GM23338 (cell line): Measurements from ENCODE around the gene SLC2A13. TPM values are rescaled to one million over a fixed set of nuclear protein-coding genes. Genes with fewer than 3 reads are reported as not detected.

ENCODE experiments used
- ATAC-seq: fragments of 200-7000 bp; cut with Tn5 transposase; 3 replicates; pipeline ENCODE4 v1.9.1; 2020
- DNase-seq: peaks from one replicate; pipeline ENCODE4 v3.0.0-alpha.2; 2015; ENCODE audit warnings: low spot score
- H2AFZ ChIP-seq: fragments of 200-600 bp; sonication (generic); 2 replicates; pipeline ENCODE4 v1.8.0; 2016; ENCODE audit warnings: antibody characterized with exemption, mild to moderate bottlenecking, moderate library complexity
- H3F3A ChIP-seq: fragments of 200-600 bp; sonication (generic); replicated peaks from 2 replicates; pipeline ENCODE4 v1.8.0; 2017; ENCODE audit warnings: antibody characterized with exemption, mixed run types, low read depth
- H3K27ac ChIP-seq: fragments of 200-600 bp; sonication (generic); 2 replicates; pipeline ENCODE4 v1.6.1; 2016; ENCODE audit warnings: low read depth
- H3K27me3 ChIP-seq: fragments of 200-600 bp; sonication (generic); 2 replicates; pipeline ENCODE4 v1.8.0; 2016; ENCODE audit warnings: mild to moderate bottlenecking, mixed run types, moderate library complexity; ENCODE audit not compliant: insufficient read depth
- H3K36me3 ChIP-seq: fragments of 200-600 bp; sonication (generic); 2 replicates; pipeline ENCODE4 v1.8.0; 2016; ENCODE audit warnings: mild to moderate bottlenecking; ENCODE audit not compliant: insufficient read depth
- H3K4me1 ChIP-seq: fragments of 200-600 bp; sonication (generic); 2 replicates; pipeline ENCODE4 v1.8.0; 2016; ENCODE audit warnings: mild to moderate bottlenecking, moderate library complexity; ENCODE audit not compliant: insufficient read depth
- H3K4me2 ChIP-seq: fragments of 200-600 bp; sonication (generic); 2 replicates; pipeline ENCODE4 v1.7.1; 2017; ENCODE audit warnings: mixed run types
- H3K4me3 ChIP-seq: fragments of 200-600 bp; sonication (generic); 2 replicates; pipeline ENCODE4 v1.6.1; 2016; ENCODE audit warnings: mixed run types
- H3K79me2 ChIP-seq: fragments of 200-600 bp; sonication (generic); replicated peaks from 2 replicates; pipeline ENCODE4 v1.8.0; 2017; ENCODE audit warnings: mild to moderate bottlenecking; ENCODE audit not compliant: insufficient read depth
- H3K9me2 ChIP-seq: fragments of 200-600 bp; sonication (generic); 2 replicates; pipeline ENCODE4 v1.8.0; 2017; ENCODE audit not compliant: insufficient read depth
- H4K20me1 ChIP-seq: fragments of 200-600 bp; sonication (generic); replicated peaks from 2 replicates; pipeline ENCODE4 v1.8.0; 2017; ENCODE audit warnings: mild to moderate bottlenecking; ENCODE audit not compliant: insufficient read depth
- H3K27ac Mint-ChIP-seq: 2 replicates; pipeline ENCODE4 v1.8.0; 2020; ENCODE audit warnings: inconsistent platforms, mild to moderate bottlenecking, moderate library complexity, mixed read lengths
- H3K27me3 Mint-ChIP-seq: 3 replicates; pipeline ENCODE4 v1.8.0; 2022; ENCODE audit warnings: low read depth, mild to moderate bottlenecking, moderate library complexity, mixed read lengths, inconsistent platforms; ENCODE audit not compliant: insufficient read depth, poor library complexity
- H3K36me3 Mint-ChIP-seq: 3 replicates; pipeline ENCODE4 v1.8.0; 2021; ENCODE audit warnings: low read depth, mild to moderate bottlenecking, inconsistent platforms, moderate library complexity, mixed read lengths
- H3K4me1 Mint-ChIP-seq: 3 replicates; pipeline ENCODE4 v1.8.0; 2020; ENCODE audit warnings: mild to moderate bottlenecking, inconsistent platforms, mixed read lengths
- H3K4me3 Mint-ChIP-seq: 3 replicates; pipeline ENCODE4 v1.8.0; 2021; ENCODE audit warnings: moderate library complexity, mild to moderate bottlenecking, inconsistent platforms, mixed read lengths
- H3K9me3 Mint-ChIP-seq: 3 replicates; pipeline ENCODE4 v1.8.0; 2020; ENCODE audit warnings: moderate library complexity, mild to moderate bottlenecking, inconsistent platforms, mixed read lengths
- CREB1 ChIP-seq: fragments of 250-450 bp; sonication (Bioruptor Pico); IDR thresholded peaks from 2 replicates; pipeline ENCODE4 v1.5.0; 2020; ENCODE audit warnings: low read depth, mild to moderate bottlenecking, moderate library complexity
- CTCF ChIP-seq, 2 experiments: fragments of 200-600 bp in 1 of 2; sonication (generic) in 1 of 2; conservative IDR thresholded peaks; 2 replicates each; pipeline versions ENCODE4 v1.5.1 to v1.6.1; 2016 to 2017; ENCODE audit warnings: antibody characterized with exemption in 2 of 2, low read depth in 2 of 2, mild to moderate bottlenecking in 2 of 2, moderate library complexity in 1 of 2
- ETS1 ChIP-seq: IDR thresholded peaks from 2 replicates; pipeline ENCODE4 v1.6.1; 2016; ENCODE audit warnings: antibody characterized with exemption
- EZH2 ChIP-seq: fragments of 200-600 bp; sonication (generic); IDR thresholded peaks from one replicate; pipeline ENCODE4 v1.8.0; 2017; ENCODE audit warnings: antibody characterized with exemption, mild to moderate bottlenecking, low read depth; ENCODE audit not compliant: unreplicated experiment
- EZH2phosphoT487 ChIP-seq: fragments of 200-600 bp; sonication (generic); IDR thresholded peaks from one replicate; pipeline ENCODE4 v1.8.1; 2018; ENCODE audit warnings: antibody characterized with exemption; ENCODE audit not compliant: unreplicated experiment
- JUNB ChIP-seq: IDR thresholded peaks from one replicate; pipeline ENCODE4 v1.6.1; 2016; ENCODE audit warnings: antibody characterized with exemption; ENCODE audit not compliant: unreplicated experiment
- NANOG ChIP-seq: IDR thresholded peaks from 2 replicates; pipeline ENCODE4 v1.6.1; 2016; ENCODE audit warnings: antibody characterized with exemption, borderline replicate concordance
- POLR2AphosphoS5 ChIP-seq: IDR thresholded peaks from 2 replicates; pipeline ENCODE4 v1.6.1; 2016; ENCODE audit warnings: antibody characterized with exemption, low read depth
- REST ChIP-seq: IDR thresholded peaks from one replicate; pipeline ENCODE4 v1.6.1; 2018; ENCODE audit warnings: antibody characterized with exemption; ENCODE audit not compliant: unreplicated experiment
- STAT1 ChIP-seq: IDR thresholded peaks from one replicate; pipeline ENCODE4 v1.6.1; 2016; ENCODE audit warnings: antibody characterized with exemption; ENCODE audit not compliant: unreplicated experiment
- ZNF114 ChIP-seq: fragments of 250-450 bp; sonication (Bioruptor Pico); IDR thresholded peaks from 2 replicates; pipeline ENCODE4 v1.5.0; 2020; ENCODE audit warnings: mild to moderate bottlenecking, moderate library complexity
- ZNF331 ChIP-seq: fragments of 250-450 bp; sonication (Bioruptor Pico); IDR thresholded peaks from 2 replicates; pipeline ENCODE4 v1.5.0; 2020; ENCODE audit warnings: low read depth, mild to moderate bottlenecking, moderate library complexity
- ZNF462 ChIP-seq: fragments of 250-450 bp; sonication (Bioruptor Pico); IDR thresholded peaks from 2 replicates; pipeline ENCODE4 v1.5.0; 2020; ENCODE audit warnings: mild to moderate bottlenecking, moderate library complexity
- polyA plus RNA-seq: library from polyadenylated mRNA; unstranded; fragments of >200 nt; fragmentation: Nextera tagmentation; extraction: Ambion mirVana; gene quantifications from 2 replicates; pipeline ENCODE4 v1.2.1, GENCODE V29; 2016
- total RNA-seq: library from RNA; depleted of rRNA; stranded (reverse); fragments of >200 nt; shearing (Covaris generic); gene quantifications from 2 replicates; pipeline ENCODE4 v1.2.3, GENCODE V29; 2014

Gene SLC2A13
- total and polyA plus RNA-seq, 2 experiments from 2014 or later, result 6.8 to 22.7 TPM

GRCh38 chr12:39920222-39920621 lies 185.7 kb downstream of the SLC2A13 start:
- DNase-seq (no peak), ATAC-seq (no peak)
- H3K27me3 Mint-ChIP-seq, result no peaks in the 10 kb centered on the region
- H3K36me3 Mint-ChIP-seq, result no peaks in the 10 kb centered on the region
- Histone ChIP-seq H2AFZ (no peak overlapping the region), H3K4me1 (no peaks in the 10 kb centered on the region), H3K79me2 (no peaks in the 10 kb centered on the region), H3K27me3 (no peaks in the 10 kb centered on the region), H3K27ac (no peak overlapping the region), H3K4me2 (no peak overlapping the region), H3K4me3 (no peak overlapping the region), H3K9me2 (no peaks in the 10 kb centered on the region), H4K20me1 (no peaks in the 10 kb centered on the region), H3K36me3 (no peaks in the 10 kb centered on the region), H3F3A (no peaks in the 10 kb centered on the region)
- H3K4me3 Mint-ChIP-seq, result no peak overlapping the region
- no peaks in the 10 kb centered on the region for H3K9me3 Mint-ChIP-seq
- H3K4me1 Mint-ChIP-seq, result peaks cover 32% of the 10 kb centered on the region
- no peak overlapping the region for H3K27ac Mint-ChIP-seq
- no peak for TF ChIP-seq EZH2phosphoT487
- TF ChIP-seq NANOG, result no peak
- TF ChIP-seq STAT1, result no peak
- no peak for TF ChIP-seq ETS1
- no peak for TF ChIP-seq CTCF (conservative IDR thresholded peaks at IDR 0.05; ENCODE audit: low read depth in 2 of 2)
- no peak for TF ChIP-seq POLR2AphosphoS5
- TF ChIP-seq REST, result no peak
- TF ChIP-seq ZNF462 (CRISPR knock-in tag), result no peak
- no peak for TF ChIP-seq JUNB
- TF ChIP-seq CREB1 (CRISPR knock-in tag), result no peak
- TF ChIP-seq EZH2, result no peak
- no peak for TF ChIP-seq ZNF114 (CRISPR knock-in tag)
- TF ChIP-seq ZNF331, result no peak
